LoVo (cell line): Measurements from ENCODE around the gene SLC25A30.
A peak's percentile ranks its signal among the peaks of the same experiment; 100 is the strongest.
"Not testable (repeated sequence)": the region's sequence is repeated elsewhere in the genome, so short reads cannot be mapped to it uniquely, and the experiment has no call there.

ENCODE experiments used
- DNase-seq: peaks from one replicate; pipeline ENCODE4 v3.0.0-alpha.2; 2016; ENCODE audit warnings: low spot score

Gene SLC25A30

DNA sequence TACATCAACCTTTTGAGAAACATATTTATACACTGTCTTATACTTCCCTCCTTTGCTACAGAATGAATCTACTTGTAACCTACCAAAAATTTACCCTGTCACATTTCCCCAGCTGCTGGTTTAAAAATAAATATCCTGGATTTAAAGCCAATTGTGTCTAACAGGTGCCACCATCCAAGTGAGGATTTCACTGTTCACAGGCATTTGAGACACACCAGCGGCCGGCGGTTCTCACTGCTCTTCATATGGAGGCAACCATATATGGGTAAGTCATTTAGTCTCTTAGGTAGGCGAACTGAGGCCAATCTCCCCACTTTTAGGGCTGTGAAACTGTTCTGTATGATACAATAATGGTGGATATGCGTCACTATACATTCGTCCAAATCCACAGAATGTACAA is 26.2 kb downstream of the SLC25A30 start:
- DNase-seq = no peak

DNA sequence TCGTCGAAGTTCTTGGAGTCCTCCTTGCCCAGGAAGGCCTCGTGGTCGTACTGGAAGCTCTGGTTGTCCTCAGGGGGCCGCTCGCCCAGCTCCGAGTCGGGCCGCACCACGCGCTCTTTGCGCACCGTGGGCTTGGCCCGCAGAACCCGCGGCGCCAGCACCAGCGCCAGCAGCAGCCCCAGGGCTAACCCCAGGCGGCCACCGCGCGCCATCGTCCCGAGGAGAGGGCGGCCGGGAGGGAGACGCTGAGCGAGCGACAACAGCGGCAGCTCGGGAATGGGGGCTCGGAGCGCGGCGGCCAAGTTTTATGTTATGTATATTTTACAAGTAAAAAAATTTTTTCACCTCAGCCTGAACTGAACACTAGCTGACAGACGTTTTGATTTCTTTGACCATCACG is 27.0 kb downstream of the SLC25A30 start:
- not testable (repeated sequence) for DNase-seq

- DNase-seq = not testable (repeated sequence)
Measured at GRCh38 chr13:45390348-45390747, 27.8 kb downstream of the SLC25A30 start.

- DNase-seq = no peak
Measured at GRCh38 chr13:45388664-45389063, 29.5 kb downstream of the SLC25A30 start.

DNA sequence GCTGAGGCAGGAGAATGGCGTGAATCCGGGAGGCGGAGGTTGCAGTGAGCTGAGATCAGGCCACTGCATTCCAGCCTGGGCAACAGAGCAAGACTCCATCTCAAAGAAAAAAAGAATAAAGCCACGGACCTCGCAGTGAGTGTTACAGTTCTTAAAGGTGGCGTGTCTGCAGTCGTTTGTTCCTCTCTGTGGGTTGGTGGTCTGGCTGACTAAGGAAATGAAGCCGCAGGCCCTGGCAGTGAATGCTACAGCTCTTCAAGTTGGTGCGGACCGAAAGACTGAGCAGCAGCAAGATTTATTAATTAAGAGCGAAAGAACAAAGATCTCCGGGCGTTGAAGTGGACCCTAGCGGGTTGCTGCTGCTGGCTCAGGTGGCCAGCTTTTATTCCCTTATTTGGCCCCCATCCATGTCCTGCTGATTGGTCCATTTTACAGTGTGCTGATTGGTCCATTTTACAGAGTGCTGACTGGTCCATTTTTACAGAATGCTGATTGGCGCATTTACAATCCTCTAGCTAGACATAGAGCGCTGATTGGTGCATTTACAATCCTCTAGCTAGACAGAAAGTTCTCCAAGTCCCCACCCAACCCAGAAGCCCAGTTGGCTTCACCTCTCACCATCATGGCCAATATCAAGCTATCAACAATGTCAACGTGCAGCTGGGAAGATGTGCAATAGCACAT is 31.1 kb downstream of the SLC25A30 start:
- DNase-seq = not testable (repeated sequence)

- no peak for DNase-seq
Measured at GRCh38 chr13:45385907-45386553, 32.1 kb downstream of the SLC25A30 start.

DNA sequence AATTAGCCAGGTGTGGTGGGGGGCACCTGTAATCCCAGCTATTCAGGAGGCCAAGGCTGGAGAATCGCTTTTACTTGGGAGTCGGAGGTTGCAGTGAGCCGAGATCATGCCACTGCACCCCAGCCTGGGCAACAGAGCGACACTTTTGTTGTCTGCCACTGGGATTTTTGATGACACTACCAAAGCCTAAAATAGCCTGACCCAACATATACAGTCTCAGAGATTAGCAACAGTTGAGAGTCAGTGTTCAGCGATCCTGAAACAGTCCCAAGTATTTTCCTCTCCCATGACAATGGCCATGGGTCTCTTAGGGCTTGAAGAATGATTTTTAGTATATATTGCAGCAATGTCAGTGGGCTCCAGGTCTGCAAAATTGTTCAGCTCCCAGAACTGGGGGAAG is 32.9 kb downstream of the SLC25A30 start:
- no peak for DNase-seq

DNA sequence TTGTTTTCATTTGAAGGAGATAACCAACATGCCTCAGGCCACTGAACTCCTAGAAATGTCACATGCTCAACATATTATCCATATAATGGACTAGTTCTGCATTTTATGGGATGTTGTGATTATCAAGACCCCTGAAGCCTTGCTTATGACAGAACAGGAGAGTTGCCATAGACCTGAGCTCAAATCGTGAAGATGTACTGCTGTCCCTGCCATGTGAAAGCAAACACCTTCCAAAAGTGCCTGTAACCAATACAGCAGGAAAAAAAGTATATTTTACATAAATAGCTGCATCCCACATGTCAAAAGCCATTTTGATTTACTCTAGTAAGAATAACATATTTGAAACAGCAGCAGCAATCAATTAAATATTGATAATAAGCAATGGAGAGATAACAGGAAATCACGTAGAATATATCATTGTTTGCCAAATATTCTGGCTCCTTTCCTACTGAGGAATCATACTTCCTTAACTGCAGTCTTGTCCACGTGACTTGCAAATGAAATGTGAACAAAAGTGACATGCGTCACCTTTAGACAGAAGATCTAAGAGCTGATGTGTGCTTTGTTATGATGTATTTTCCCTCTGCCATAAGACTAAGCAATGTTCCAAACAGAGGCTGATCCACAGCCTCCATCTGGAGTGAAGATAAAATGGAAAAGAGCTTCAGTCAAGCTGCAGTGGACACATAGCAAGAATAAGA is 33.5 kb downstream of the SLC25A30 start:
- no peak for DNase-seq

DNA sequence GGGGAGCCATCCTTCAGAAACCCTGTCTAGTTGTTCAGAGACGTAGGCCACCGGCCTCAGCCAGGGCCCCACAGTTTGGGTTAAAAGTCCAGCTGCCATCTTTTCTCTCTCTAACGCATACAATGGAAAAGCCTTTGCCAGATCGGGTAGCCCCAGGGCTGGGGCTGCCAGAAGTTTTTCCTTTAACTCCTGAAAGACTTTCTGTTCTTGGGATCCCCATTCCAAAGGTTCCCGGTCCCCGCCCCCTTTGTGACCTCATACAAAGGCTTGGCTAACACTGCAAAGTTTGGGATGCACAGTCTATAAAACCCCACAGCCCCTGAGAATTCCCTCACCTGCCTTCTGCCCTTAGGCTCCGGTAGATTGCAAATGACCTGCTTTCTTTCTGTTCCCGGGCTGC is 35.4 kb downstream of the SLC25A30 start:
- not testable (repeated sequence) for DNase-seq

- DNase-seq = no peak
Measured at GRCh38 chr13:45381196-45381595, 37.0 kb downstream of the SLC25A30 start.

DNA sequence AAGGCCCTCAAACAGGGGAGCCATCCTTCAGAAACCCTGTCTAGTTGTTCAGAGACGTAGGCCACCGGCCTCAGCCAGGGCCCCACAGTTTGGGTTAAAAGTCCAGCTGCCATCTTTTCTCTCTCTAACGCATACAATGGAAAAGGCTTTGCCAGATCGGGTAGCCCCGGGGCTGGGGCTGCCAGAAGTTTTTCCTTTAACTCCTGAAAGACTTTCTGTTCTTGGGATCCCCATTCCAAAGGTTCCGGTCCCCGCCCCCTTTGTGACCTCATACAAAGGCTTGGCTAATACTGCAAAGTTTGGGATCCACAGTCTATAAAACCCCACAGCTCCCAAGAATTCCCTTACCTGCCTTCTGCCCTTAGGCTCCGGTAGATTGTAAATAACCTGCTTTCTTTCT is 37.5 kb downstream of the SLC25A30 start:
- DNase-seq = not testable (repeated sequence)

GRCh38 chr13:45379516-45379915 is 38.7 kb downstream of the SLC25A30 start:
- DNase-seq = not testable (repeated sequence)

DNA sequence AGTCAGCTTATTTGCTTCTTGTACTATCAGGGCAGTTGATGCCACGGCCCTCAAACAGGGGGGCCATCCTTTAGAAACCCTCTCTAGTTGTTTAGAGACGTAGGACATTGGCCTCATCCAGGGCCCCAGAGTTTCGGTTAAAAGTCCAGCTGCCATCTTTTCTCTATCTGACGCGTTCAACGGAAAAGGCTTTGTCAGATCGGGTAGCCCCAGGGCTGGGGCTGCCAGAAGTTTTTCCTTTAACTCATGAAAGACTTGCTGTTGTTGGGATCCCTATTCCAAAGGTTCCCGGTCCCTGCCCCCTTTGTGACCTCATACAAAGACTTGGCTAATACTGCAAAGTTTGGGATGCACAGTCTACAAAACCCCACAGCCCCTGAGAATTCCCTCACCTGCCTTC is 39.4 kb downstream of the SLC25A30 start:
- not testable (repeated sequence) for DNase-seq

DNA sequence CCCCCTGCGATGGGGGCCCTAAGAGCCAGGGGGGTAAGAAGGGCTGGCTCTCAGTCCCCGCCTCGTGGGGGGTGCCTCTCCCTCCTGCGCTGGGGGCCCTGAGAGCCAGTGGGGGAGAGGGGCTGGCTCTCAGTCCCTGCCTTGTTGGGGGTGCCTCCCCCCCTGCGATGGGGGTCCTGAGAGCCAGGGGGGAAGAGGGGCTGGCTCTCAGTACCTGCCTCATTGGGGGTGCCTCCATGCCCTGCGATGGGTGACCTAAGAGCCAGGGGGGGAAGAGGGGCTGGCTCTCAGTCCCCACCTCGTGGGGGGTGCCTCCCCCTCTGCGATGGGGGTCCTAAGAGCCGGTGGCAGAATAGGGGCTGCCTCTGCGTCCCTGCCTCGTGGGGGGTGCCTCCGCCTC is 40.9 kb downstream of the SLC25A30 start:
- not testable (repeated sequence) for DNase-seq

- DNase-seq = not testable (repeated sequence)
Measured at GRCh38 chr13:45376651-45377050, 41.5 kb downstream of the SLC25A30 start.

- DNase-seq = no peak
Measured at GRCh38 chr13:45374917-45375316, 43.3 kb downstream of the SLC25A30 start.

DNA sequence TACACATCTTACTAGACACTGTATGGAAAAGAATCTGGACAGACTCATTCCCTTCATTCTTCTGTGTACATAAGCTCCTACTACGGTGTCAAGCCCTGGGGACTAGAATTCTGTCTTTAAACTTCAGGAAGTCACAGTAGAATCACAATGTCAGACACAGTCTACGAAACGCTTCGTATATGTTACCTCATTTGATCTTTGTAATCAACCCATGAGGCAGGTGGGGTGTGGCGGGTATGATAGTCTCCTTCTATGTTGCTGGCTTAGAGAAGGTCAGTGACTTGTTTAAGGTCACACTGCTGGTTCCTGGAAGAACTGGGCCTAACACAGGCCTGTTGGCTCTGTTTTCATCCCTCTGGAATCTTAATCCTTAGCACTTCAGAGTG is 45.0 kb downstream of the SLC25A30 start:
- no peak for DNase-seq

DNA sequence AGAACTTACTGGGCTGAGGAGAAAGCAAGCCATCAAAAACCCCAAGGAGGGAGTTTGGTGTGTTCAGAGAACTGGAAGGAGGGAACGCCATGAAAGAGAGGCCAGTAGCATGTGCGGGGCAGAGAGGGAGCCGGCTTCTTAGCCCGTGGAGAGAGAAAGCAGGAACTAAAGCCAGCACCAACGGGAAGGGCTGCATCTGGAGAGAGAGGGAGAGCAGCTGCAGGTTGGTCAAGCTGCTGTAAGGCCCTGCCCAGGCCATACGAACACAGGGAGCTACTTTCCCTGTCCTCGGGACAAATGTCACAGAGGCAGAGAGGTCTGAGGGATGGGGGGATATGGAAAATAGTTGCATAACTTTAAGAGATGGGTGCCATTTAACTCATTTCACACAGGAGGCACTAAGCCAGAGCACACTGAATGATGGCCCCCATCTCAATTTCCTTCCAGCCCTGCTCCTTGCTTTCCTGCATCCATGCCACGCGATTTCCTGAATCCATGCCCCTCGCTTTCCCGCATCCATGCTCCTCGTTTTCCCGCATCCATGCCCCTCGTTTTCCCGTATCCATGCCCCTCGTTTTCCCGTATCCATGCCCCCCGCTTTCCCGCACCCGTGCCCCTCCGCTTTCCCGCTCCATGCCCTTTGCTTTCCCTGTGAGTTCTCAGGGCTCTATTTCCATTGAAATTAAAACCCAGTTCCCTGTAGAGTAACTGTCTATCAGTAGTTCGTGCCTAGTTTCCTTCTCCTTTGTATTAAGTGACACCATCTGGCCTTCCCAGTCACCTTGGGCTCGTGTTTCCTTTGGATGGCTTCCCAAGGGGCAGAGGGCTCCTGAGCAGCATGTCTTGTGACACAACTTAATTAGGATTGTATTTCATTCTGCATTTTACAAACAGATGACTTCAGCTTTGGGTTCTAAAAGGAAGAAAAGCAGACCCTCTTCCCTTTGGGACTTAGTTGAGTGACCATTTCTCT is 45.7 kb downstream of the SLC25A30 start:
- no peak for DNase-seq

DNA sequence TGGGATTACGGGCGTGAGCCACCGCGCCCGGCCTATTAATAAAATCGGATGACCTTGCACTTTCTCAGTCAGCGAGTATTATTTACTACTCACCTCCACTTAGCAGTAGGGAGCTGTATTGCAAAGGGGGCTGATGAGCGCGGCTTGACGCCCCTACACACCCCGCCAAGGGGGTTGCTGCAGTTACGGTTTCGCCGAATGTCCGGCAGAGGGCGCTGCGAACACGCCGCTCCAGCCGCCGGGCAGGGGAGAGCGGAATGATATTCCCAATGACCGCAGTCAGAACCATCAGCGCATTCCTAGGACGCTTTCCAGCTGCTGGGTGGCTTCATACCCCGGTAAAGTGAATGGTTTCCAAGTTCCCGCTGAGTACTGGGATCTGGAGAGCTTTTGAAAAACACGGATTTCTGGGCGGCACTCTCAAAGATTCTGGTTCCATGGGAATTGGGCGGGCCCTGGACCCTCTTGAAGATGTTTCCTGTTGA is 47.2 kb downstream of the SLC25A30 start:
- DNase-seq = peak; percentile 61

- DNase-seq = no peak
Measured at GRCh38 chr13:45369116-45369515, 49.1 kb downstream of the SLC25A30 start.

- DNase-seq = no peak
Measured at GRCh38 chr13:45368571-45368970, 49.6 kb downstream of the SLC25A30 start.

- DNase-seq = no peak
Measured at GRCh38 chr13:45368005-45368404, 50.2 kb downstream of the SLC25A30 start.
